ENCODE measurements around the gene PCBP3.

DNA sequence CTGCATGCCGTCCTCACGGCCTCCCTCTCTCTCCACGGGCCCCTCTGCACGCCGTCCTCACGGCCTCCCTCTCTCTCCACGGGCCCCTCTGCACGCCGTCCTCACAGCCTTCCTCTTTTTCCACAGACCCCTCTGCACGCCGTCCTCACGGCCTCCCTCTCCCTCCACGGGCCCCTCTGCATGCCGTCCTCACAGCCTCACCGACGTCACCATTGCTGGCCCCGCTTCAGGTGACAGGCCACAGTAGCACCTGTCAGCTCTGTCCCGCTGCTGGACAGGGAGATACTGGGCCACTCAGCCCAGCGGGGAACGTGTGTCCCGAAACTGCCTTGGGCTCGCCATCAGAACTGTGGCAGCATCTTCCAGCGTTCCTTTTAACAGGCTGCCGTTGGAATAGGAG, 255.3 kb downstream of the PCBP3 start:
- TF ChIP-seq, protein P1, sequence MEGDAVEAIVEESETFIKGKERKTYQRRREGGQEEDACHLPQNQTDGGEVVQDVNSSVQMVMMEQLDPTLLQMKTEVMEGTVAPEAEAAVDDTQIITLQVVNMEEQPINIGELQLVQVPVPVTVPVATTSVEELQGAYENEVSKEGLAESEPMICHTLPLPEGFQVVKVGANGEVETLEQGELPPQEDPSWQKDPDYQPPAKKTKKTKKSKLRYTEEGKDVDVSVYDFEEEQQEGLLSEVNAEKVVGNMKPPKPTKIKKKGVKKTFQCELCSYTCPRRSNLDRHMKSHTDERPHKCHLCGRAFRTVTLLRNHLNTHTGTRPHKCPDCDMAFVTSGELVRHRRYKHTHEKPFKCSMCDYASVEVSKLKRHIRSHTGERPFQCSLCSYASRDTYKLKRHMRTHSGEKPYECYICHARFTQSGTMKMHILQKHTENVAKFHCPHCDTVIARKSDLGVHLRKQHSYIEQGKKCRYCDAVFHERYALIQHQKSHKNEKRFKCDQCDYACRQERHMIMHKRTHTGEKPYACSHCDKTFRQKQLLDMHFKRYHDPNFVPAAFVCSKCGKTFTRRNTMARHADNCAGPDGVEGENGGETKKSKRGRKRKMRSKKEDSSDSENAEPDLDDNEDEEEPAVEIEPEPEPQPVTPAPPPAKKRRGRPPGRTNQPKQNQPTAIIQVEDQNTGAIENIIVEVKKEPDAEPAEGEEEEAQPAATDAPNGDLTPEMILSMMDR (IDR thresholded peaks at IDR 0.05; ENCODE audit: control extremely low read depth in 1 of 3, insufficient read depth in 1 of 3, low read depth in 1 of 3, low read length in 3 of 3) = no peak
- no peak for TF ChIP-seq RNF2 (IDR thresholded peaks at IDR 0.05; ENCODE audit: borderline replicate concordance, low read depth, low read length, missing control alignments, poor library complexity, severe bottlenecking)
- TF ChIP-seq CEBPB (IDR thresholded peaks at IDR 0.05; ENCODE audit: low read depth, low read length) = no peak
- TF ChIP-seq, protein P2, sequence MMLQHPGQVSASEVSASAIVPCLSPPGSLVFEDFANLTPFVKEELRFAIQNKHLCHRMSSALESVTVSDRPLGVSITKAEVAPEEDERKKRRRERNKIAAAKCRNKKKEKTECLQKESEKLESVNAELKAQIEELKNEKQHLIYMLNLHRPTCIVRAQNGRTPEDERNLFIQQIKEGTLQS (IDR thresholded peaks at IDR 0.05; ENCODE audit: insufficient read depth, low read depth, low read length) = no peak
- TF ChIP-seq POLR2A (IDR thresholded peaks at IDR 0.05; ENCODE audit: control extremely low read depth in 1 of 2, low read depth in 2 of 2, low read length in 2 of 2) = no peak
